Measurements from ENCODE around the gene NGF. TPM values are rescaled to one million over a fixed set of nuclear protein-coding genes. Genes with fewer than 3 reads are reported as not detected.

Gene NGF
- total RNA-seq, 1 donor = 20.2 TPM

DNA sequence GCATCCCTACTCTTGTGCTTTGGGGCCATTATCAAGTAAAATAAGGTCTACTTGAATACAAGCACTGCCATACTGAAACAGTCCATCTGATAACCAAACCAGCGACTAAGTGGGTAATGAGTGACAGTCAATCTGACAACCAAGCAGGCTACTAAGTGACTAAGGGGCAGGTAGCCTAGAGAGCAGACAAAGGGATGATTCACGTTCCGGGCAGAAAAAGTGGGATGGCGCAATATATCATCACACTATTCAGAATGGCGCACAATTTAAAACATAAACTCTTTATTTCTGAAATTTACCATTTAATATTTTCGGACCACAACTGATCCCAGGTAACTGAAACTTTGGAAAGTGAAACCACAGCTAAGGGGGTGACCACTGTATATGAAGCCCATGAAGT is 17.7 kb downstream of the NGF start:
- no peak overlapping the region for H3K4me3 ChIP-seq (ENCODE audit: low read depth, low read length)
- no peak for DNase-seq (ENCODE audit: low read depth)
- TF ChIP-seq, protein P1, sequence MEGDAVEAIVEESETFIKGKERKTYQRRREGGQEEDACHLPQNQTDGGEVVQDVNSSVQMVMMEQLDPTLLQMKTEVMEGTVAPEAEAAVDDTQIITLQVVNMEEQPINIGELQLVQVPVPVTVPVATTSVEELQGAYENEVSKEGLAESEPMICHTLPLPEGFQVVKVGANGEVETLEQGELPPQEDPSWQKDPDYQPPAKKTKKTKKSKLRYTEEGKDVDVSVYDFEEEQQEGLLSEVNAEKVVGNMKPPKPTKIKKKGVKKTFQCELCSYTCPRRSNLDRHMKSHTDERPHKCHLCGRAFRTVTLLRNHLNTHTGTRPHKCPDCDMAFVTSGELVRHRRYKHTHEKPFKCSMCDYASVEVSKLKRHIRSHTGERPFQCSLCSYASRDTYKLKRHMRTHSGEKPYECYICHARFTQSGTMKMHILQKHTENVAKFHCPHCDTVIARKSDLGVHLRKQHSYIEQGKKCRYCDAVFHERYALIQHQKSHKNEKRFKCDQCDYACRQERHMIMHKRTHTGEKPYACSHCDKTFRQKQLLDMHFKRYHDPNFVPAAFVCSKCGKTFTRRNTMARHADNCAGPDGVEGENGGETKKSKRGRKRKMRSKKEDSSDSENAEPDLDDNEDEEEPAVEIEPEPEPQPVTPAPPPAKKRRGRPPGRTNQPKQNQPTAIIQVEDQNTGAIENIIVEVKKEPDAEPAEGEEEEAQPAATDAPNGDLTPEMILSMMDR (IDR thresholded peaks at IDR 0.05; ENCODE audit: insufficient read depth, low read length) = no peak

DNA sequence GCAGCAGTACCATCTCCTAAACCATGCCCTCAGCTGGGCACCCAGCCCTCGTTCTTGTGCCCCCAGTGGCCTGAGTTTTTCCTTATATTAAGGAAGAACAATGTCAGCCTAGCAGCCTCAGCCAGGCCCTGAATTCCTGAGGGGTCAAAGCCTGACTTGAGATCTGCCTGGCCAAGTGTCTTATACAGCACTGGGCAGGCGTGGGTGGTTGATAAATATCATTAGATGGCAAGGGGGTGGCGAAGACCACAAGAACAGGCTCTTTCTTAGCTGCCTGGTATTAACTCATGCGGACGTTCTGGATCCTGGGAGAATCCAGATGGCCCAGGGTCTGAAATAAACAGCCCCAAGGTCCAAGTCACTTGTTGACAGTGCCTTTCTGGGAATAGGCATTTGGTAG is 18.3 kb downstream of the NGF start:
- DNase-seq (ENCODE audit: low read depth) = no peak
- TF ChIP-seq, protein P1 (IDR thresholded peaks at IDR 0.05; ENCODE audit: insufficient read depth, low read length) = no peak
- H3K4me3 ChIP-seq (ENCODE audit: low read depth, low read length) = no peak overlapping the region

DNA sequence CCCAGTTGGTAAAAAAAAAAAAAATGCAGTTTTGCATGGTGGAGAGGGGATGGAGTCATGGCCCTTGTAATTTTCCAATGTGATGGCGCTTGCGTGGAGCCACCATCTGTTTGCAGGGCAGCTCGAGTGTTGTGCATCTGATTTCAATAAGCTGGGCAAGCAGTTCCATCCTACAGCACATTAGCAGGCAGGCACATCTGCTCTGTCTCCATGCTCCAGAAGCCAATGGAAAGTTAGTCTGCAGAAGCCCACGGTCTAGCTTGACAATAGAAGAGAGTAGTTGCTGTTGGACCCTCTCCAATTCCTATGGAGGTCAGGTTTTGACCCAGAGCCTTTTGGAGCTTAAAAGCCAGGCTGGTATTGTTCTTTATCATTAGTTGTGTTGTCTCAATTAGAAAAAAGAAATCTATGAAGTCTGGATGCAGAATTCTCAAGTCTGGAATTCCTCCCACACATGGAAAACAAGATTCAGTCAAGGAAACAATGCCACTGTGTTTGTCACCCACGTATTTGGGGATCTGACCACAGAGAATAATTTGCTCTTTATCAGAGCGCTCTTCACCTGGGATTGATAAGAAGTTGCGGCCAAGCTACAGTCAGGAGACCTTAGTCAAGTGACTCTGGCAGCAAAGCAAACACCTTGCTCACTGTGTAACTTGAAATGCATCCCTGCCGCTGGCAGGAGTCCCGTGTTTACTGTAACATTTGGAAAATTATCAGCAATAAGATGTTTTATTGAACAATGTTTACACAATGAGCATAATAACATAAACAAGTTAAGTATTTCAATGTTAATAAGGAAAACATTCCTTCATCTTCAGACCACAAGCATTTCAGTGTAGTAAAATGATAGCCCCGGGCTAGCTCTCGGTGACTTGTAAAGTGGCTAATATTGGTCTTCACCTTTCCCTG is 20.7 kb downstream of the NGF start:
- DNase-seq (ENCODE audit: low read depth) = no peak
- H3K4me3 ChIP-seq (ENCODE audit: low read depth, low read length) = no peak overlapping the region
- TF ChIP-seq, protein P1 (IDR thresholded peaks at IDR 0.05; ENCODE audit: insufficient read depth, low read length) = no peak

DNA sequence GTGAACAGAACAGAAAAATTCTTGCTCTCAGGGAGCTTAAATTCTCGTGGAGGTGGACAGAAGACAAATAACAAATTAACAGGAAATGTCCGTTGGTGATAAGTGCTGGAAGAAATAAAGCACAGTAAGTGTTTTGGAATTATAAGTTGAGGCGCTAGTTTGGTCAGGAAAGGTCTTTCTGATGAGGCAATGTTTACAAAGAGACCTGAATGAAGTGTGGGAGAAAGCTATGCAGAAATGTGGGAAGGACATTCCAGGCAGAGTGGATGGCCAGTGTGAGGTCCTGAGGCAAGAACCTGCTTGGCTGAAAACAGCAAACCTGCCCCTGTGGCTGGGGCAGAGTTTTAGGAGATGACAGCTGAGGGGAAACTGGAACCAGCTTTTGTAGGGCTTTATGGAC is 23.3 kb downstream of the NGF start:
- TF ChIP-seq, protein P1 (IDR thresholded peaks at IDR 0.05; ENCODE audit: insufficient read depth, low read length) = no peak
- no peak overlapping the region for H3K4me3 ChIP-seq (ENCODE audit: low read depth, low read length)
- peak; percentile 85 for DNase-seq (ENCODE audit: low read depth)

DNA sequence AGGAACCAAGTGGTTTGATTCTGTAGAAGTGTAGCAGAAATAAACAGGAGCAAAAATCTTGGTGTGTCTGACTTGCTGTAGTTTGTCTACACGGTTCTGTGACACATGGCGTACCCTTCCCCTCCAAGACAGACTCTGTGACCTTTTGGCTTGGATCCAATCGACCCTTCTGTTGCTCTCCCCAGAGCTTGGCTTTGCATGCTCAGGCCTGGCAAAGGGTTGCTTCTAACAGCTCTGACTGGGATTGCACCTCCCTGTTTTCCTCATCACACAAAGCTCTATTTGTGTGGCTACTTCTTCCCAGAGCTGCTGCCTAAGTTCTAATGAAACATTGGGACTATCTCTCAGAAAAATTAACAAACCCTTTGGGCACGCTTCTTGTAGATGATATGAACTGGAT is 24.0 kb downstream of the NGF start:
- H3K4me3 ChIP-seq (ENCODE audit: low read depth, low read length) = no peak overlapping the region
- no peak for DNase-seq (ENCODE audit: low read depth)
- TF ChIP-seq, protein P1 (IDR thresholded peaks at IDR 0.05; ENCODE audit: insufficient read depth, low read length) = no peak

DNA sequence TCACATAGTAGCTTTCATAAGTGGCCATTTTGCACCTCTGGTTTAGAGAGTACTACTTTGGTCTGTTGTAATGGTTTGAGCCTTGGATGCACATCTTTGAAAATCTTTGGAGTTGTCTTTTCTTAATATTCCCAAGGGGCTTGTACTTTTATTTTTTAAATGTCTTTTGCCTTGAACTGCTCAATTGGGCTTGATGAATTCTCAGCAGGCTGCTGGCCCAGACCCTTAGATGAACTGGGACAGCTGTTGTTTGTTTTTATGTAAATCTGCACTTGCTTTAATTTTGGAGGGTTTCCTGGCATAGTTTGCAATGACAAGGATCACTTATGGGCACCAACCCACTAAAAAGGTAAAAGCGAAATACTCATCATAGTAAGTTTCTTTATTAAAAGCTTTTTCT is 24.9 kb downstream of the NGF start:
- TF ChIP-seq, protein P1 (IDR thresholded peaks at IDR 0.05; ENCODE audit: insufficient read depth, low read length) = no peak
- DNase-seq (ENCODE audit: low read depth) = no peak

More for the DNA sequence above, 24.9 kb downstream of the NGF start:
- no peak overlapping the region for H3K4me3 ChIP-seq (ENCODE audit: low read depth, low read length)
